HCT116 (cell line): ENCODE data around the gene MYLK4. TPM values are rescaled to one million over a fixed set of nuclear protein-coding genes. Genes with fewer than 3 reads are reported as not detected.

Source experiments
- ATAC-seq: fragments of 200-7000 bp; cut with Tn5 transposase; 2 replicates; pipeline ENCODE4 v1.9.1; 2020; ENCODE audit warnings: mild to moderate bottlenecking, moderate library complexity
- BruUV-seq: library from RNA; stranded (reverse); fragments of 400-500 nt; replicated peaks from 2 replicates; lab custom pipeline; 2021; lab: Mats Ljungman, UMichigan
- CTCF ChIA-PET: fragments of 300-600 bp; sonication (Branson Sonifier 250); formaldehyde crosslinking; loops from one replicate; lab custom pipeline; 2021; ENCODE audit warnings: antibody characterized with exemption; lab: Charles Lee
- POLR2A ChIA-PET: fragments of 300-600, 350-600 bp; sonication (Branson Sonifier 250); formaldehyde crosslinking; loops from one replicate; lab custom pipeline; 2021; ENCODE audit warnings: antibody characterized with exemption; lab: Charles Lee
- RAD21 ChIA-PET, 2 experiments: fragments of 300-600 bp; sonication (Branson Sonifier 250); formaldehyde crosslinking; loops; one replicate each; lab custom pipeline; 2023; ENCODE audit warnings: low total read pairs in 2 of 2; ENCODE audit not compliant: uncharacterized antibody in 2 of 2, unreplicated experiment in 2 of 2, low non-redundant PET in 1 of 2; lab: Charles Lee
- DNase-seq: peaks from one replicate; pipeline ENCODE4 v3.0.0-alpha.2; 2010; ENCODE audit warnings: low read depth, low spot score
- H2AFZ ChIP-seq: fragments of 200-600 bp; shearing (Covaris generic), sonication (generic); 2 replicates; pipeline ENCODE4 v1.6.1; 2017; ENCODE audit warnings: low read depth, mixed run types, mixed read lengths, antibody characterized with exemption, low read length; ENCODE audit not compliant: poor library complexity, severe bottlenecking
- H3K27ac ChIP-seq: 2 replicates; pipeline ENCODE4 v1.5.1; 2012; ENCODE audit warnings: low read depth, low read length
- H3K27me3 ChIP-seq: fragments of 200-600 bp; sonication (generic); 2 replicates; pipeline ENCODE4 v1.6.1; 2016; ENCODE audit warnings: mixed run types, low read length, mixed read lengths; ENCODE audit not compliant: insufficient read depth
- H3K36me3 ChIP-seq, 2 experiments: fragments of 200-500 bp in 1 of 2; fragments of 200-600 bp in 1 of 2; sonication (Bioruptor generic) in 1 of 2; sonication (generic) in 1 of 2; 2 replicates each; pipeline versions ENCODE4 v1.5.1 to v1.6.1; 2014 to 2016; ENCODE audit warnings: low read length in 2 of 2, inconsistent platforms in 1 of 2, mixed read lengths in 1 of 2, mixed run types in 1 of 2; ENCODE audit not compliant: insufficient read depth in 2 of 2, control insufficient read depth in 1 of 2
- H3K4me1 ChIP-seq, 2 experiments: fragments of 200-600 bp in 1 of 2; sonication (generic) in 1 of 2; 2 replicates each; pipeline versions ENCODE4 v1.5.1 to v1.6.1; 2012 to 2017; ENCODE audit warnings: low read length in 2 of 2, inconsistent platforms in 1 of 2, mild to moderate bottlenecking in 1 of 2, mixed read lengths in 1 of 2, mixed run types in 1 of 2, moderate library complexity in 1 of 2; ENCODE audit not compliant: insufficient read depth in 2 of 2, control insufficient read depth in 1 of 2
- H3K4me2 ChIP-seq: fragments of 200-600 bp; sonication (generic); 2 replicates; pipeline ENCODE4 v1.6.1; 2017; ENCODE audit warnings: mixed run types, low read length, mixed read lengths
- H3K4me3 ChIP-seq, 2 experiments: fragments of 200-600 bp in 1 of 2; sonication (generic) in 1 of 2; replicated peaks in 1 of 2; 2 replicates each; pipeline ENCODE4 v1.5.1; 2011 to 2016; ENCODE audit warnings: low read length in 2 of 2, control low read depth in 1 of 2, low read depth in 1 of 2, mild to moderate bottlenecking in 1 of 2, mixed read lengths in 1 of 2, mixed run types in 1 of 2
- H3K79me2 ChIP-seq: fragments of 200-600 bp; sonication (generic); 2 replicates; pipeline ENCODE4 v1.6.1; 2017; ENCODE audit warnings: mild to moderate bottlenecking, mixed run types, low read length, moderate library complexity, mixed read lengths; ENCODE audit not compliant: insufficient read depth
- H3K9ac ChIP-seq: fragments of 200-600 bp; sonication (generic); 2 replicates; pipeline ENCODE4 v1.6.1; 2016; ENCODE audit warnings: low read length, mixed read lengths
- H3K9me2 ChIP-seq: fragments of 200-600 bp; sonication (generic), shearing (Covaris generic); 2 replicates; pipeline ENCODE4 v1.6.1; 2017; ENCODE audit warnings: mixed run types, mild to moderate bottlenecking, moderate library complexity; ENCODE audit not compliant: insufficient read depth
- H3K9me3 ChIP-seq, 2 experiments: fragments of 200-500 bp in 1 of 2; fragments of 200-600 bp in 1 of 2; sonication (Bioruptor generic) in 1 of 2; sonication (generic) in 1 of 2; 2 replicates each; pipeline ENCODE4 v1.6.1; 2014 to 2017; ENCODE audit warnings: low read length in 2 of 2, mixed read lengths in 2 of 2, inconsistent platforms in 1 of 2, low read depth in 1 of 2, mild to moderate bottlenecking in 1 of 2, mixed run types in 1 of 2, moderate library complexity in 1 of 2; ENCODE audit not compliant: control insufficient read depth in 1 of 2, insufficient read depth in 1 of 2
- H4K20me1 ChIP-seq: fragments of 200-600 bp; sonication (generic), shearing (Covaris generic); 2 replicates; pipeline ENCODE4 v1.6.1; 2017; ENCODE audit warnings: mixed run types, mild to moderate bottlenecking, moderate library complexity; ENCODE audit not compliant: insufficient read depth
- CBX3 ChIP-seq: IDR thresholded peaks from 2 replicates; pipeline ENCODE4 v1.6.1; 2012; ENCODE audit warnings: low read depth
- ELF1 ChIP-seq: IDR thresholded peaks from 2 replicates; pipeline ENCODE4 v1.6.1; 2012; ENCODE audit warnings: low read depth, borderline replicate concordance
- EZH2 ChIP-seq: fragments of 200-600 bp; sonication (generic); IDR thresholded peaks from 2 replicates; pipeline ENCODE4 v1.6.1; 2017; ENCODE audit warnings: antibody characterized with exemption, mixed run types
- FOSL1 ChIP-seq: IDR thresholded peaks from 2 replicates; pipeline ENCODE4 v1.6.1; 2012; ENCODE audit warnings: low read depth
- JUND ChIP-seq: IDR thresholded peaks from 2 replicates; pipeline ENCODE4 v1.6.1; 2012
- MAX ChIP-seq: IDR thresholded peaks from 2 replicates; pipeline ENCODE4 v1.6.1; 2012
- POLR2AphosphoS5 ChIP-seq: IDR thresholded peaks from 2 replicates; pipeline ENCODE4 v1.6.1; 2011; ENCODE audit warnings: mild to moderate bottlenecking, low read depth, low read length, moderate library complexity
- REST ChIP-seq: IDR thresholded peaks from 2 replicates; pipeline ENCODE4 v1.6.1; 2012; ENCODE audit warnings: low read depth
- SIN3A ChIP-seq: IDR thresholded peaks from 2 replicates; pipeline ENCODE4 v1.6.1; 2012; ENCODE audit warnings: low read depth
- TCF7L2 ChIP-seq: IDR thresholded peaks from 2 replicates; pipeline ENCODE4 v1.7.0; 2011; ENCODE audit warnings: borderline replicate concordance, inconsistent platforms; ENCODE audit not compliant: insufficient read depth, insufficient read length; ENCODE audit errors: extremely low read depth
- ZFX ChIP-seq: fragments of 450-650 bp; IDR thresholded peaks from 2 replicates; pipeline ENCODE4 v1.6.1; 2017
- ZNF274 ChIP-seq: fragments of 200-500 bp; sonication (Bioruptor generic); IDR thresholded peaks from 2 replicates; pipeline ENCODE4 v1.6.1; 2014; ENCODE audit warnings: mild to moderate bottlenecking, low read depth, low read length, inconsistent platforms
- intact Hi-C: fragments of 100-400 bp; cut with micrococcal nuclease; formaldehyde crosslinking; loops from 2 replicates; pipeline ENCODE4 v1.10.0; 2022
- total RNA-seq: library from RNA; stranded (reverse); gene quantifications from one replicate; pipeline ENCODE4 v1.2.1, GENCODE V29; 2021; ENCODE audit not compliant: unreplicated experiment

Gene MYLK4
- total RNA-seq, 1 experiment from 2014 or later = 0.27 TPM

DNA sequence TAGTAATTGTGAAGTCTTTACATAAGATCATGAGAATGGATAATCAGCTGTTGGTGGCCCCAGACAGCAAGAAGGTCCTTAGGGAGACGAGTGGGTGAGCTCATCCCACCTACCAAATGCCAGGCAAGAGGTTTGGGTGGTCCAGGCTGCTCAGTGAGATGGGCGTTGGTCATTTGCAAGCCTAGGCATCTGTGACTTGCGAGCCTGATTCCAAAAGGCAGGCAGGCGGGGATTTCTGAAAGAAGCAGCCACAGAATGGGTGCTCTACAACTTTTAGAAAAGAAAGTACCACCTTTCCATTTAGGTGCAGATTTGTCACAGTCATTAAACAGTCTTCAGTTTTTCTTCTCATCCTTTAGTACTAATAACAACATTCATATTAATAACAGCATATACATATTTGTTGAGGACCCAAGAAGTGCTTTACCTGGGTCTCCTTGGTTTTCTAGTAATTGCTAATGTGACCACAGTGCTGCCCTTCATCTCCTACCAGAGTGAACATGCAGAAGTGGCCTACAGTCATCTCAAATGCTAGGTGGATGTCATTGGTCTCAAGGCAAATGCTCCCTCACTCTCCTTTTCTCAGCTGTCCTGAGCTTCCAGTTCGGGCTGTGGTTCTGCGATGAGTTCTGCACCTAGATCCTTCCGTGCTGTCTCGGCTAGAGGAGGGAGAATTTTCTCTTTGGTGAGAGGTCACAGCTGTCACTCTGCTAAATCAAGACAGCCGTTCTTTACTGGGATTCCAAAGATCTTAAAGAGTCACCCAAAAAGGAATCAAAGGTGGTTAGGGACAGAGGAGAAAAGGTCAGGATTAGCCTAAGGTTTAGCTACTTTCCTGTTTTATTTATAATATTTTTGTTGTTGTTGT is 17.2 kb upstream of the MYLK4 start:
- H3K4me3 ChIP-seq = peak overlapping the region in 1 of 2 experiments; percentile 95; a peak in 2 of 4 replicates
- peaks cover 18 to 25% of the 10 kb centered on the region in 2 experiments for H3K4me1 ChIP-seq
- no TSS peak for BruUV-seq
- no peaks in the 10 kb centered on the region for H3K9me3 ChIP-seq
- no peaks in the 10 kb centered on the region for H3K9me2 ChIP-seq
- ChIA-PET RAD21 (no interaction called here), POLR2A (no interaction called here), CTCF (interaction anchor here (2.0 kb wide), 1 partner anchor 23 kb away, joined by 5 read pairs; no protein-coding TSS in a partner anchor)
- H3K9ac ChIP-seq = peak overlapping the region; percentile 90; the same call in 1 of the 2 replicates
- intact Hi-C loops = loop anchor here (10.0 kb wide), 1 partner anchor 297 kb away; the partner anchor contains the start of gene RIPK1
- no peaks in the 10 kb centered on the region for H3K27me3 ChIP-seq
- no peak overlapping the region for H2AFZ ChIP-seq
- peaks cover 35% of the 10 kb centered on the region; the same call in 1 of the 2 replicates for H4K20me1 ChIP-seq
- H3K79me2 ChIP-seq = peaks cover 74% of the 10 kb centered on the region
- peak overlapping the region; percentile 88 for H3K4me2 ChIP-seq
- peaks cover 23 to 28% of the 10 kb centered on the region in 2 experiments for H3K36me3 ChIP-seq
- no peak for DNase-seq
- TF ChIP-seq FOSL1 (no peak), ZFX (no peak), POLR2AphosphoS5 (no peak), JUND (no peak)
- TF ChIP-seq, all 23 proteins: peak for 0
- H3K27ac ChIP-seq = no peak overlapping the region
- ATAC-seq = no peak

DNA sequence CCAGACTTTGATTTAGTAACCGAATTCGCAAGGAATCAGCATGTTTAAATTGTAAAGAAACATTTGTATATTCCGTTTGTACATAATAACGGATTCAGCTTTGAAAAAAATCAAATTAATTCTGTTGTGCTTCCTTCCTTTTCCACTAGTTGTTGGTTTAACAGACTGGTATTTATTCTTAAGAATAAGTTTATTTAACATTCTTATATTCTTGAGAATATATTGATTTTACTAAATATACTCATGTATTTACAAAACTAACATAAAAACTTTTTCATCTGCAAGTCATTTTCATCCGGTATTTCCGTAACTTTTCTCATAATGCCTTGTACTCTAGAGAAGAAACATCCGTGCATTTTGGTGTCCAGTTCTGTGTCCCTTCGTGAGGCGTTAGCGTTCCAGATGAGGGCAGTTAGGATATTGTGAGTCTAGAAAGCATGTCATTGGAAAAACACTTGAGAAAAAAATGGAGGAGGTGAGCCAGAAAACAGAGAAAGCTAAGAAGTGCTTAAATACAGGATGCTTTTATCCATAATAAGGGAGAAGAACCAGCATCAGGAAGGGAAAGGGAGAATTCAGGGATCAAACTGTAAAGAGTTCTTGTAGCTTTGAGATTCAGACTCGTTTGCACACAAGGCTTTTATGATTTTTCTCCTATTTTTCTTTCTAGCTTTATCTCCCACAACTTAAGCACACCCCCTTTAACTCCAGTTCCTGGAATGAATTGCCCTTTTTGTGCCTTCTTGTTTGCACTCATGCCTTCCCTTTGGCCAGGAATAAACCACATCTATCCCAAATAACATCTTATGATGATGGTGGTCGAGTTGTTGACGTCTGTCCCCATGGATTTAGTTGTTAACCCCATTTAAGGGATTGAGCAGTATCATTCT is 16.3 kb upstream of the MYLK4 start:
- no peak overlapping the region for H3K27ac ChIP-seq
- H3K79me2 ChIP-seq = peaks cover 65% of the 10 kb centered on the region

More for the DNA sequence above, 16.3 kb upstream of the MYLK4 start:
- Histone ChIP-seq H3K9me2 (no peaks in the 10 kb centered on the region), H3K4me3 (peak overlapping the region; percentile 86 to 95), H4K20me1 (peaks cover 31% of the 10 kb centered on the region; the same call in 1 of the 2 replicates), H3K9me3 (no peaks in the 10 kb centered on the region), H3K36me3 (peaks cover 20 to 25% of the 10 kb centered on the region in 2 experiments), H3K4me2 (peak overlapping the region; percentile 88), H3K4me1 (peaks cover 18 to 25% of the 10 kb centered on the region in 2 experiments), H3K9ac (peak overlapping the region; percentile 90), H2AFZ (no peak overlapping the region), H3K27me3 (no peaks in the 10 kb centered on the region)
- ChIA-PET CTCF (no interaction called here), RAD21 (no interaction called here)
- BruUV-seq = TSS peak; percentile 46
- no peak for DNase-seq
- intact Hi-C loops = loop anchor here (10.0 kb wide), 1 partner anchor 298 kb away; the partner anchor contains the start of gene RIPK1
- no peak for ATAC-seq
- TF ChIP-seq ELF1 = no peak
- no peak for TF ChIP-seq REST
- TF ChIP-seq MAX = no peak
- TF ChIP-seq EZH2 = no peak
- TF ChIP-seq SIN3A = no peak
- TF ChIP-seq ZNF274 = no peak
- TF ChIP-seq CBX3 = no peak
- no peak for TF ChIP-seq TCF7L2
- TF ChIP-seq ZFX = no peak
- TF ChIP-seq JUND = no peak
- TF ChIP-seq, all 23 proteins: peak for 0
- POLR2A ChIA-PET = no interaction called here
